Activated CD8-positive, alpha-beta memory T cell treated with anti-CD3 and anti-CD28 coated beads for 48 hours (primary cell): ENCODE measurements around the gene GALNS.
"Not testable (repeated sequence)": the region's sequence is repeated elsewhere in the genome, so short reads cannot be mapped to it uniquely, and the experiment has no call there.

Experiments used
- DNase-seq, 3 experiments: peaks; one replicate each; pipeline ENCODE4 v3.0.0-alpha.2; 2020; ENCODE audit warnings: low read depth in 2 of 3, low spot score in 2 of 3

The GALNS gene

GRCh38 chr16:88772871-88773811, 83.6 kb downstream of the GALNS start:
- no peak for DNase-seq

DNA sequence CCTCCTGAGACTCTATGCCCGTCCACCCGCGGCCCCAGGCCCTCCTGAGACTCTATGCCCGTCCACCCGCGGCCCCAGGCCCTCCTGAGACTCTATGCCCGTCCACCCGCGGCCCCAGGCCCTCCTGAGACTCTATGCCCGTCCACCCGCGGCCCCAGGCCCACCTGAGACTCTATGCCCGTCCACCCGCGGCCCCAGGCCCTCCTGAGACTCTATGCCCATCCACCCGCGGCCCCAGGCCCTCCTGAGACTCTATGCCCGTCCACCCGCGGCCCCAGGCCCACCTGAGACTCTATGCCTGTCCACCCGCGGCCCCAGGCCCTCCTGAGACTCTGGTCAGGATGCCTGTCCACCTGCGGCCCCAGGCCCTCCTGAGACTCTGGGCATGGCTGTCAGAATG, 85.0 kb downstream of the GALNS start:
- DNase-seq = not testable (repeated sequence)

GRCh38 chr16:88771294-88771772, 85.4 kb downstream of the GALNS start:
- no peak for DNase-seq

DNA sequence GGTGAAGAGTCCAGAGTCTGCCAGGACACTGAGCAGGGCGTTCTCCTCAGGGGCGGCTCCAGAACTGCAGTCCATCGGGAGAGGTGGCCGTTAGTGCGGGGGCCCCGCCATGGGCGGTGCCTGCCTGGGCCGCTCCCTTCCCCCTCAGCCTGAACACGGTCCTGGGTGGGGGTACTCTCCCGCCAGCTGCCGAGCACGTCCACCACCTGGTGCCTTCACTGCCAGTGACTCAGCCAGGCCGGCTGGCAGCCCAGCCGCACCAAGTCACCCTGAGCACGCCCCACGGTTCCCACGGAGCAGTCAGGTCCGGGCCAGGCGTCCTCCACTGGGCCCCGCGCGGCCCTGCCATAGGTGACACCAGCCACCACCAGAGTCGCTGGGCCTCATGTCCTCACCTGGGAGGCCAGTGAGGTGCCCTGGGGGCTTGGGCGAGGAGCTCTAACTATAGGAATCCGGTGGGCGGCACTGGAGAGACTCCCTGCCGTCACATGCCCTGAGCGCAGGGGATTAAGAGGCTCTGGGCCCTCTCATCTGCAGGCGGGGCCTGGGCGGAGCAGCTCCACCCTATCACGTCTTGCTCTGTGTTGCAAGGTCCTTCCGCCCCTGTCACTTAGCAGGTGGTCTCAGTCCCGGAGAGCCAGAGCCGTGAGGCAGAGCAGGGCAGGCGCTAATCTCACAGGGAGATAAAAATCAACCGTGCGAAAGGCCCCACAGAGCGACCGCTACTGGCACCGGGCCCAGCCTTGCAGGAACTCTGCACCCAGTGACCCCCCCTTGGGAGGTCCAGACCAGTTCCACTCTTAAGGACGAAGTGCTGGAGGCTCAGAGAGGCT, 86.1 kb downstream of the GALNS start:
- no peak for DNase-seq

DNA sequence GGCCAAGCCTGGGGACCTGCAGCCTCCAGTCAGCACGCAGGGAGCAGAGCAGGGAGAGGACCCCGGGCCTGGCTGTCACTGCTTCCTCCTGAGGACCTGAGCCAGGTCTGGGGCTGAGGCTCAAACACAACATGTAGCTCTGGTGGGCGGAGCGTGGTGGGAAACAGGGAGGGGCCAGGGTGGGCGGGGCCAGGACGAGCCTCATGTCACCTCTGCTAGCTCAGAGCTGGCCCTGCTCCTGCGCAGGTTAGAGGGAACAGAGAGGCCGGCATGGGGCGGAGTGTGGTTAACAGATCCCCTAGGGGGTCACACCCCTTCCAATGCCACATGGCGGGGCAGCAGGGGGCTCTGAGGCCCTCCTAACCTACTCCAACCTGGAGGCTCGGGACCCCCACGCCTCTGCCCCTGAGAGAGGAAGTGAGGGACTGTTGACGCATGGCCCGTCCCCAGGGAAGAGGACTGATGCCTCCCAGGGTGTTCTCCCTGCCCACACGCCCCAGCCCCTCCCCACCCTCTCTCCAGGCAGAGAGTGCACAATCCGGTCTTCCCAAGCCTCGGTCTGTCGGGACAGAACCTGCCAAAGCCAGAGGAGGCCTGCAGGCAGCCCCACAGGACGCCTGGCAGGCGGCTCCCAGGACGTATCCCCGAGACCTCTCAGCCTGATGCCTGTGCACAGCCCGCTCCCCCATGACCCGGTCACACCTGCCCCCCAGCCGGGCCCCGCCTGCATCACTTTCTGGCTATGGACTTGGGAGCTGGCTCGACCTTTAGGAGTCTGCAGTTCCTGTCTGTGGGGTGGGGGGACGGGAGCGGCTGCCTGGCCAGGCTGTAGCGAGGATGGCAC, 86.9 kb downstream of the GALNS start:
- DNase-seq = no peak

DNA sequence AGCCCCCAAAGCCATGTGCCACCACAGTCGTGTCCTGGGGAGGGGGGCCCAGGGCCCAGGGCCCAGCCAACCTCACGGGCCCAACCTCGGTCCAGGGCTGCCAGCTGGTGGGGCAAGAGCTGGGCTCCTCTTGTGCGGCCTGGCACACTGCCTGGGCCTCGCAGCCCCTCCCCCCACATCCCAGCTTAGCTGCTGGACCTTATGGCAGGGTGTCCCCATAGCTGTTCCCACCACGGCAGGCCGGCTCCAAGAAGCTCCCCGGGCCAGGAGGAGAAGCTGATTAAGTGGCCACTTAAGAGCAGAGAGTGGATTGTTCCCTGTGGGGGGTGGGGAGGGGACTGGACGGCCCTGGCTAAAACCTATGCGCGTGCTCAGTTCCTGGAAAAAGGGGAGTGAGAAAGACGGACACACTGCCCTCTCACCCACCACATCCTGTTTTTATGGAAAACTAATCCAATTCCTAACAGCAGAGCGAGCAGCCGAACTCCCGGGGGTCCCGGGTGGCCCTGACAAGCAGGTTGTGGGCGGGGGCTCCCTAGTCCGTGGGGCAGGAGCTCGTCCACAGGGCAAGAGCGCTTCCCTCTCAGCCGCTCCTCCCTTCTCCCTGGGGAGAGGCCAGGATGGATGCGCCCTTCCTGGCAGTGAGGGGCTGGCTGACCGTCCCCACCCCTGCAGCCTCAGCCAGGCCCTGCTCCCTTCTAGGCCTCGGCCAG, 88.5 kb downstream of the GALNS start:
- DNase-seq = no peak

GRCh38 chr16:88767546-88768070, 89.1 kb downstream of the GALNS start:
- no peak for DNase-seq

DNA sequence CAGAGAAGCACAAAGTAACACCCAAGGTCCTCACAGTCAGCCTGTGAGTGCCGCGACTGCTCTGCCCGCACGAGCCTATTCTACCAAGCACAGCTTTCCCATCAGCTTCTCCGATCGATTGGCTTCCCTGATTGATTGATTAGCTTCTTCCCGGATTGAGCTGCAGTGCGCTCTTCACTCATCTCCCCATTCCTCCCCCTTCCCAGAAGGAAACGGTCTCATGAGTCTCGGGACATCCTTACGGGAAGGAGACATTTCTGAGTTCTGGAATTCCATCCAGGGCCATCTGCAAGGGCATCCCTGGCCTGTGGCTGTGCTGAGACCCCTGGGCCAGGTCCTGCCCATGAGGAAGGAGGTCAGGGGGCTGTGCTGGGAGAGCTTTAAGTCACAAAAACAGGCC, 89.8 kb downstream of the GALNS start:
- DNase-seq = no peak

DNA sequence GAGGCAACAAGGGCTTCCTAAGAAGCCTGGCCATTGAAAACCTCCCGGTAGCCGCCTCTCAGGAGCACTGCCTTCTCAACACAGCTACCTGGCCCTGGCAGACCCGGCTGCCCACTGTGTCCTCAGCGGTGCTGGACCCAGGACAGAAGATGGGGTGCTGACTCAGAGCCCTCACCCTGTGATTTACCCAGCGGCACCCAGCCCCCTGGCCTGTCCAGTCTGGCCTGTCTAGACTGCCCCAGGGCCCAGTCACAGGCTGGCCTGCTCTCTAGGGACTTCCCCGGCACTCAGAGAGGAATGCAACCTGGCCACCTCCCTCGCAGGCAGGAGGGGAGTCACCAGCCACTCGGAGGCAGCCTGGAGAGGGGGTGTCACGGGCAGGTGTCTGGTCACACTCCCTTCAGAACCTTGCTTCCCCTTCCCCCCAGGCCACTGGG, 91.8 kb downstream of the GALNS start:
- DNase-seq = no peak

DNA sequence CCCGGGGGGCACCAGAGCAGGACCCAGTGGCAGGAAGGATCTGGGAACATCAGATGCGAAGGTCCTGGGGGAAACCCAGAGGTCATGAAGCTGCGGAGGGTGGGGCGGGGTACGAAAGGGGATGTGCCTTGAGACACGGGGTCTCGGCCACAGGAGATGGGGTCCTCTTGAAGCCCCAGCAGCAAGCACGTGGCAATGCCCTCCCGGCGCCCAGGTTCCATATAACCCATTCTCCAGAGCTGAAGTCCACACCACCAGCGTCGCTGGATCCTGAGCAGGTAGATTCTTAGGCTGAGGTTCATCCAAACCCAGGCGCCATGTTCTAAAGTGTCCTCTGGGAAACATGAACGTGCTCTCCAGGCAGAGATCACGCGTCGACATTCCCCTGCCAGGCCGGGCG, 92.7 kb downstream of the GALNS start:
- no peak for DNase-seq
